ENCODE results near the gene OR11G2.
"Not testable (repeated sequence)": the region's sequence is repeated elsewhere in the genome, so short reads cannot be mapped to it uniquely, and the experiment has no call there.

OR11G2 gene

DNA sequence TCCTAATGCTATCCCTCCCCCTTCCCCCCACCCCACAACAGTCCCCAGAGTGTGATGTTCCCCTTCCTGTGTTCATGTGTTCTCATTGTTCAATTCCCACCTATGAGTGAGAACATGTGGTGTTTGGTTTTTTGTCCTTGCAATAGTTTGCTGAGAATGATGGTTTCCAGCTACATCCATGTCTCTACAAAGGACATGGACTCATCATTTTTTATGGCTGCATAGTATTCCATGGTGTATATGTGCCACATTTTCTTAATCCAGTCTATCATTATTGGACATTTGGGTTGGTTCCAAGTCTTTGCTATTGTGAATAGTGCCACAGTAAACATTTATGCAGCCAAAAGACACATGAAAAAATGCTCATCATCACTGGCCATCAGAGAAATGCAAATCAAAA, 16.5 kb upstream of the OR11G2 start:
- H3K27ac ChIP-seq (ENCODE audit: low read depth, low read length); H3K27me3 ChIP-seq (ENCODE audit: insufficient read depth, low read length, poor library complexity); H3K36me3 ChIP-seq (ENCODE audit: control insufficient read depth, insufficient read depth, low read length); H3K4me3 ChIP-seq (ENCODE audit: low read length); H2BK120ac ChIP-seq (ENCODE audit: low read depth, low read length); H3K4ac ChIP-seq (ENCODE audit: low read depth, low read length); H3K9ac ChIP-seq (ENCODE audit: low read length); H3K4me2 ChIP-seq (ENCODE audit: low read length); H2BK5ac ChIP-seq (ENCODE audit: low read length); H3K18ac ChIP-seq (ENCODE audit: low read length); H4K5ac ChIP-seq (ENCODE audit: low read length); H2AK5ac ChIP-seq (ENCODE audit: low read length); H4K8ac ChIP-seq (ENCODE audit: low read depth, low read length); H3K4me1 ChIP-seq (ENCODE audit: control insufficient read depth, low read depth, low read length); H3K79me2 ChIP-seq (ENCODE audit: control insufficient read depth, insufficient read depth, low read length); H2BK15ac ChIP-seq (replicated peaks; ENCODE audit: low read depth); H3K23ac ChIP-seq (ENCODE audit: low read length); DNase-seq; H3K56ac ChIP-seq (ENCODE audit: low read length); H3K79me1 ChIP-seq (ENCODE audit: low read length): not testable (repeated sequence)

DNA sequence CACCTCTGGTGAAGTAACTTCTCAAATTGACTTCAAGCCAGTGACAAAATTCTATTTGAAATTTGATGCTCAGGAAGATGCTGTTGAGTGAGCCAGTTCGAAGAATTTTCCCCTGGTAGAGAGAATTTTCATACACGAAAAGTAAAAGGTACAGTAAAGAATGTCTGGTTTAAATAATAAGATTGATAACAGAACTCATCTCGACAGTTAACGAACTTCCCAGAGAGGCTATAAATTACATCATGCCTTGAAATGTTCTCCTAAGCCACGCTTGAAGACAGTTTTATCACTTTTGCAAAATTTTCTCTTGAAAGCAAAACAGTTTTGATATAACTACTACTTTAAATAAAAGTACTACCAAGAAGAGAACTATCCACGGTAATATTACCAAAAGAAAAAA, 14.4 kb upstream of the OR11G2 start:
- no CpG with 5 or more reads among the region's 6 CpGs for WGBS (ENCODE audit: extremely low coverage, insufficient coverage, low lambda C conversion rate)
- no peak overlapping the region for H3K9ac ChIP-seq (ENCODE audit: low read length)
- H3K4me2 ChIP-seq (ENCODE audit: low read length): no peak overlapping the region
- no peak overlapping the region for H4K8ac ChIP-seq (ENCODE audit: low read depth, low read length)
- no peak overlapping the region for H3K56ac ChIP-seq (ENCODE audit: low read length)
- no peak overlapping the region for H3K27ac ChIP-seq (ENCODE audit: low read depth, low read length)
- no peaks in the 10 kb centered on the region for H3K27me3 ChIP-seq (ENCODE audit: insufficient read depth, low read length, poor library complexity)
- no peak overlapping the region for H2BK120ac ChIP-seq (ENCODE audit: low read depth, low read length)
- H2BK5ac ChIP-seq (ENCODE audit: low read length): no peak overlapping the region
- H4K5ac ChIP-seq (ENCODE audit: low read length): no peak overlapping the region
- H3K18ac ChIP-seq (ENCODE audit: low read length): no peak overlapping the region
- no peak overlapping the region for H3K23ac ChIP-seq (ENCODE audit: low read length)
- H3K4me3 ChIP-seq (ENCODE audit: low read length): no peak overlapping the region
- H3K36me3 ChIP-seq (ENCODE audit: control insufficient read depth, insufficient read depth, low read length): no peaks in the 10 kb centered on the region
- H2AK5ac ChIP-seq (ENCODE audit: low read length): no peak overlapping the region
- H3K79me1 ChIP-seq (ENCODE audit: low read length): no peaks in the 10 kb centered on the region
- DNase-seq: no peak
- no peak overlapping the region for H3K4ac ChIP-seq (ENCODE audit: low read depth, low read length)
- H2BK15ac ChIP-seq (replicated peaks; ENCODE audit: low read depth): no peak overlapping the region
- H3K4me1 ChIP-seq (ENCODE audit: control insufficient read depth, low read depth, low read length): no peaks in the 10 kb centered on the region
- H3K79me2 ChIP-seq (ENCODE audit: control insufficient read depth, insufficient read depth, low read length): no peaks in the 10 kb centered on the region

- no peak overlapping the region for H2AK5ac ChIP-seq (ENCODE audit: low read length)
- no peak overlapping the region for H2BK15ac ChIP-seq (replicated peaks; ENCODE audit: low read depth)
- no peaks in the 10 kb centered on the region for H3K36me3 ChIP-seq (ENCODE audit: control insufficient read depth, insufficient read depth, low read length)
- WGBS (ENCODE audit: extremely low coverage, insufficient coverage, low lambda C conversion rate): no CpG with 5 or more reads among the region's 7 CpGs
- no peaks in the 10 kb centered on the region for H3K79me2 ChIP-seq (ENCODE audit: control insufficient read depth, insufficient read depth, low read length)
- H3K9ac ChIP-seq (ENCODE audit: low read length): no peak overlapping the region
- no peak overlapping the region for H4K5ac ChIP-seq (ENCODE audit: low read length)
- H2BK5ac ChIP-seq (ENCODE audit: low read length): no peak overlapping the region
- H3K4me2 ChIP-seq (ENCODE audit: low read length): no peak overlapping the region
- H3K56ac ChIP-seq (ENCODE audit: low read length): no peak overlapping the region
- no peak overlapping the region for H3K4me3 ChIP-seq (ENCODE audit: low read length)
- H4K8ac ChIP-seq (ENCODE audit: low read depth, low read length): no peak overlapping the region
- DNase-seq: no peak
- no peak overlapping the region for H3K18ac ChIP-seq (ENCODE audit: low read length)
- no peaks in the 10 kb centered on the region for H3K79me1 ChIP-seq (ENCODE audit: low read length)
- H3K4ac ChIP-seq (ENCODE audit: low read depth, low read length): no peak overlapping the region
- H3K27ac ChIP-seq (ENCODE audit: low read depth, low read length): no peak overlapping the region
- no peaks in the 10 kb centered on the region for H3K27me3 ChIP-seq (ENCODE audit: insufficient read depth, low read length, poor library complexity)
- no peaks in the 10 kb centered on the region for H3K4me1 ChIP-seq (ENCODE audit: control insufficient read depth, low read depth, low read length)
- H3K23ac ChIP-seq (ENCODE audit: low read length): no peak overlapping the region
- no peak overlapping the region for H2BK120ac ChIP-seq (ENCODE audit: low read depth, low read length)
Observed at GRCh38 chr14:20177433-20177974, 13.2 kb upstream of the OR11G2 start.

DNA sequence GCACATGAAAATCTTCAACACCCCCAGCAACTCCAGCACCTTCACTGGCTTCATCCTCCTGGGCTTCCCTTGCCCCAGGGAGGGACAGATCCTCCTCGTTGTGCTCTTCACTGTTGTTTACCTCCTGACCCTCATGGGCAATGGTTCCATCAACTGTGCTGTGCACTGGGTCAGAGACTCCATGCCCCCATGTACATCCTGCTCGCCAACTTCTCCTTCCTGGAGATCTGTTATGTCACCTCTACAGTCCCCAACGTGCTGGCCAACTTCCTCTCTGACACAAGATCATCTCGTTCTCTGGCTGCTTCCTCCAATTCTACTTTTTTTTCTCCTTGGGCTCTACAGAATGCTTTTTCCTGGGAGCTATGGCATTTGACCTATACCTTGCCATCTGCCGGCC, 11.5 kb upstream of the OR11G2 start:
- WGBS (ENCODE audit: extremely low coverage, insufficient coverage, low lambda C conversion rate): no CpG with 5 or more reads among the region's 5 CpGs
- Histone ChIP-seq H3K18ac (ENCODE audit: low read length) (no peak overlapping the region), H2AK5ac (ENCODE audit: low read length) (no peak overlapping the region), H3K4me3 (ENCODE audit: low read length) (no peak overlapping the region), H3K4me1 (ENCODE audit: control insufficient read depth, low read depth, low read length) (no peaks in the 10 kb centered on the region), H3K4me2 (ENCODE audit: low read length) (no peak overlapping the region), H4K5ac (ENCODE audit: low read length) (no peak overlapping the region), H2BK15ac (replicated peaks; ENCODE audit: low read depth) (no peak overlapping the region), H3K27ac (ENCODE audit: low read depth, low read length) (no peak overlapping the region), H4K8ac (ENCODE audit: low read depth, low read length) (no peak overlapping the region), H3K4ac (ENCODE audit: low read depth, low read length) (no peak overlapping the region), H2BK5ac (ENCODE audit: low read length) (no peak overlapping the region), H3K79me1 (ENCODE audit: low read length) (no peaks in the 10 kb centered on the region), H2BK120ac (ENCODE audit: low read depth, low read length) (no peak overlapping the region), H3K9ac (ENCODE audit: low read length) (no peak overlapping the region), H3K79me2 (ENCODE audit: control insufficient read depth, insufficient read depth, low read length) (no peaks in the 10 kb centered on the region), H3K23ac (ENCODE audit: low read length) (no peak overlapping the region), H3K36me3 (ENCODE audit: control insufficient read depth, insufficient read depth, low read length) (no peaks in the 10 kb centered on the region), H3K27me3 (ENCODE audit: insufficient read depth, low read length, poor library complexity) (no peaks in the 10 kb centered on the region), H3K56ac (ENCODE audit: low read length) (no peak overlapping the region)
- DNase-seq: no peak

- no peak overlapping the region for H2BK5ac ChIP-seq (ENCODE audit: low read length)
- no peak overlapping the region for H3K9ac ChIP-seq (ENCODE audit: low read length)
- H3K27me3 ChIP-seq (ENCODE audit: insufficient read depth, low read length, poor library complexity): no peaks in the 10 kb centered on the region
- no peak for DNase-seq
- H3K79me1 ChIP-seq (ENCODE audit: low read length): no peaks in the 10 kb centered on the region
- no peaks in the 10 kb centered on the region for H3K79me2 ChIP-seq (ENCODE audit: control insufficient read depth, insufficient read depth, low read length)
- H2AK5ac ChIP-seq (ENCODE audit: low read length): no peak overlapping the region
- H3K4ac ChIP-seq (ENCODE audit: low read depth, low read length): no peak overlapping the region
- H3K4me1 ChIP-seq (ENCODE audit: control insufficient read depth, low read depth, low read length): no peaks in the 10 kb centered on the region
- no peak overlapping the region for H3K23ac ChIP-seq (ENCODE audit: low read length)
- no peak overlapping the region for H3K56ac ChIP-seq (ENCODE audit: low read length)
- no CpG with 5 or more reads among the region's 2 CpGs for WGBS (ENCODE audit: extremely low coverage, insufficient coverage, low lambda C conversion rate)
- no peak overlapping the region for H3K18ac ChIP-seq (ENCODE audit: low read length)
- H3K4me2 ChIP-seq (ENCODE audit: low read length): no peak overlapping the region
- no peak overlapping the region for H3K27ac ChIP-seq (ENCODE audit: low read depth, low read length)
- H4K8ac ChIP-seq (ENCODE audit: low read depth, low read length): no peak overlapping the region
- H3K36me3 ChIP-seq (ENCODE audit: control insufficient read depth, insufficient read depth, low read length): no peaks in the 10 kb centered on the region
- no peak overlapping the region for H2BK120ac ChIP-seq (ENCODE audit: low read depth, low read length)
- H2BK15ac ChIP-seq (replicated peaks; ENCODE audit: low read depth): no peak overlapping the region
- no peak overlapping the region for H4K5ac ChIP-seq (ENCODE audit: low read length)
- H3K4me3 ChIP-seq (ENCODE audit: low read length): no peak overlapping the region
Observed at GRCh38 chr14:20179880-20180279, 10.8 kb upstream of the OR11G2 start.

DNA sequence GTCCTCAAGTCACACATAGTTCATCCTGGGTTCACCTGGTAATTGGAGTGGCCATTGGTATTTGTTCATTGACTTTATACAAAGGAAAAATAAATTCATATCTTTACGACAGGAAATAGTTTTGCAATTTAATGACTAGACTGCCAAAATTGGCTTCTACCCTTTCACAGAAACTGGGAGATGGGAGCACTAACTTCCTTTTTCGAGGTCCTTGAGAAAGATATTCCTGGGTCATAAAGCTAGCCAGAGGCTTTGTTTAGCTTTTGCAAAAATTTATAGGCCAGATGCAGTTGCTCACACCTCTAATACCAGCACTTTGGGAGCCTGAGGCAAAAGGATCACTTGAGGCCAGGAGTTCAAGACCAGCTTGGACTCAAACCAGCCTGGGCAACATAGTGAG, 10.2 kb upstream of the OR11G2 start:
- Histone ChIP-seq H2BK15ac (replicated peaks; ENCODE audit: low read depth) (no peak overlapping the region), H2BK5ac (ENCODE audit: low read length) (no peak overlapping the region), H4K5ac (ENCODE audit: low read length) (no peak overlapping the region), H2BK120ac (ENCODE audit: low read depth, low read length) (no peak overlapping the region), H3K36me3 (ENCODE audit: control insufficient read depth, insufficient read depth, low read length) (no peaks in the 10 kb centered on the region), H3K27me3 (ENCODE audit: insufficient read depth, low read length, poor library complexity) (no peaks in the 10 kb centered on the region), H3K23ac (ENCODE audit: low read length) (no peak overlapping the region), H3K4me3 (ENCODE audit: low read length) (no peak overlapping the region), H3K79me1 (ENCODE audit: low read length) (no peaks in the 10 kb centered on the region), H3K27ac (ENCODE audit: low read depth, low read length) (no peak overlapping the region), H3K18ac (ENCODE audit: low read length) (no peak overlapping the region), H3K4me2 (ENCODE audit: low read length) (no peak overlapping the region), H3K56ac (ENCODE audit: low read length) (no peak overlapping the region), H3K79me2 (ENCODE audit: control insufficient read depth, insufficient read depth, low read length) (no peaks in the 10 kb centered on the region), H4K8ac (ENCODE audit: low read depth, low read length) (no peak overlapping the region), H2AK5ac (ENCODE audit: low read length) (no peak overlapping the region), H3K9ac (ENCODE audit: low read length) (no peak overlapping the region), H3K4me1 (ENCODE audit: control insufficient read depth, low read depth, low read length) (no peaks in the 10 kb centered on the region), H3K4ac (ENCODE audit: low read depth, low read length) (no peak overlapping the region)
- no peak for DNase-seq
- WGBS (ENCODE audit: extremely low coverage, insufficient coverage, low lambda C conversion rate): no CpG with 5 or more reads among the region's 2 CpGs
